Neural progenitor cell (in vitro differentiated cells): ENCODE measurements around the gene RGPD5. TPM values are rescaled to one million over a fixed set of nuclear protein-coding genes. Genes with fewer than 3 reads are reported as not detected.
"Not testable (repeated sequence)": the region's sequence is repeated elsewhere in the genome, so short reads cannot be mapped to it uniquely, and the experiment has no call there.

ENCODE experiments used
- DNase-seq: peaks from one replicate; pipeline ENCODE4 v3.0.0-alpha.2; 2016; ENCODE audit warnings: low spot score
- H2AFZ ChIP-seq: fragments of 200-600 bp; sonication (generic); replicated peaks from 2 replicates; pipeline ENCODE4 v1.6.1; 2016; ENCODE audit warnings: antibody characterized with exemption
- H3F3A ChIP-seq: fragments of 200-600 bp; sonication (generic); 2 replicates; pipeline ENCODE4 v1.6.1; 2016; ENCODE audit warnings: antibody characterized with exemption, low read depth
- H3K27ac ChIP-seq: fragments of 200-600 bp; sonication (generic); 2 replicates; pipeline ENCODE4 v1.5.1; 2016; ENCODE audit warnings: mild to moderate bottlenecking
- H3K27me3 ChIP-seq: fragments of 200-600 bp; sonication (generic); 2 replicates; pipeline ENCODE4 v1.6.1; 2016; ENCODE audit warnings: mild to moderate bottlenecking, moderate library complexity
- H3K36me3 ChIP-seq: fragments of 200-600 bp; sonication (generic); 2 replicates; pipeline ENCODE4 v1.5.1; 2016
- H3K4me1 ChIP-seq: fragments of 200-600 bp; sonication (generic); 2 replicates; pipeline ENCODE4 v1.6.1; 2016; ENCODE audit warnings: mixed run types
- H3K4me2 ChIP-seq: fragments of 200-600 bp; sonication (generic); 2 replicates; pipeline ENCODE4 v1.6.1; 2016
- H3K4me3 ChIP-seq: fragments of 200-600 bp; sonication (generic); 2 replicates; pipeline ENCODE4 v1.5.1; 2016
- H3K79me2 ChIP-seq: fragments of 200-600 bp; sonication (generic); 2 replicates; pipeline ENCODE4 v1.6.1; 2016; ENCODE audit warnings: low read depth
- H3K9ac ChIP-seq: fragments of 200-600 bp; sonication (generic); 2 replicates; pipeline ENCODE4 v1.6.1; 2016
- H3K9me3 ChIP-seq: fragments of 200-600 bp; sonication (generic); 2 replicates; pipeline ENCODE4 v1.5.1; 2016; ENCODE audit warnings: low read depth
- H4K20me1 ChIP-seq: fragments of 200-600 bp; sonication (generic); 2 replicates; pipeline ENCODE4 v1.6.1; 2016; ENCODE audit warnings: low read depth
- H3K27ac Mint-ChIP-seq: 3 replicates; pipeline ENCODE4 v1.8.0; 2021; ENCODE audit warnings: mixed read lengths
- H3K27me3 Mint-ChIP-seq: 2 replicates; pipeline ENCODE4 v1.8.0; 2022; ENCODE audit warnings: low read depth, mild to moderate bottlenecking, inconsistent platforms, moderate library complexity, mixed read lengths; ENCODE audit not compliant: insufficient read depth
- H3K36me3 Mint-ChIP-seq: 3 replicates; pipeline ENCODE4 v1.8.0; 2021; ENCODE audit warnings: mixed read lengths
- H3K4me1 Mint-ChIP-seq: 3 replicates; pipeline ENCODE4 v1.8.0; 2021; ENCODE audit warnings: mixed read lengths
- H3K4me3 Mint-ChIP-seq: 3 replicates; pipeline ENCODE4 v1.8.0; 2021; ENCODE audit warnings: mild to moderate bottlenecking, moderate library complexity, mixed read lengths
- H3K9me3 Mint-ChIP-seq: 3 replicates; pipeline ENCODE4 v1.8.0; 2020; ENCODE audit warnings: mixed read lengths
- total RNA-seq: library from RNA; depleted of rRNA; stranded (reverse); fragments of >200 nt; gene quantifications from 2 replicates; pipeline ENCODE4 v1.2.3, GENCODE V29; 2015; ENCODE audit warnings: low replicate concordance

RGPD5 gene
- total RNA-seq, 1 donor from 2014 or later: 34.0 TPM

DNA sequence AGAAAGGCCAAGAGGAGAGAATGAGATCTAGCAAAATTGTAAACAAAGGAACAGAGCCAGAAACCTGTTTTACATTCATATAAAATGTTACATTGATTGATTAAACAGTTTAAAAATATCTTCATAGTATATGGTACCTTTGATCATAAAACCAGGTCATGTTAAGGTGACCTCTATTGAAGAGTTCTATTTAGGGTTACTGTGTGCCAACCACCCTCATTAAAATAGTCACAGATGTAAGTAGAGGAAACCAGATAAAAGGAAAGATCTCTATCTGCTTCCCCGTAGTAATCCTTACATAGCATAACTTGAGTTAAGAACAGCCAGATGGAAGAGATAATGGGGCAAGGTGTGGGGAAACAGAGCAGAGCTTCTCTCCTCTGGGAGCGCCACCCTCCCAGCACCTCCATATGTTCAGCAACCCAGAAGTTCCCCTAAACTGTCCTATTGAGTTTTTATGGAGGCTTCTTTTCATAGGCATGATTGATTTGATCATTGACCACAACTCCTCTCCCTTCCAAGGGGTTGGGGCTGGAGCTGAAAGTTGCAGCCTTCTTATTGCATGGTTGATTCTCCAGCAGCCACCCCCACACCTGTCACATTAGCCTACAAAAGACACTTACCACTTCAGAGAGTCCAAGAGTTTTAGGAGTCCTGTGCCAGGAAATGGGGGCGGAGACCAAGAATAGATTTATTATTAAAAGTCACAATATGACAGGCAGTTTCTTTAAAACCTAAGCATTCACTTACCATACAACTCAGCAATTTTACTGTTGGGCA, 101.2 kb downstream of the RGPD5 start:
- H3K27ac ChIP-seq: not testable (repeated sequence)

DNA sequence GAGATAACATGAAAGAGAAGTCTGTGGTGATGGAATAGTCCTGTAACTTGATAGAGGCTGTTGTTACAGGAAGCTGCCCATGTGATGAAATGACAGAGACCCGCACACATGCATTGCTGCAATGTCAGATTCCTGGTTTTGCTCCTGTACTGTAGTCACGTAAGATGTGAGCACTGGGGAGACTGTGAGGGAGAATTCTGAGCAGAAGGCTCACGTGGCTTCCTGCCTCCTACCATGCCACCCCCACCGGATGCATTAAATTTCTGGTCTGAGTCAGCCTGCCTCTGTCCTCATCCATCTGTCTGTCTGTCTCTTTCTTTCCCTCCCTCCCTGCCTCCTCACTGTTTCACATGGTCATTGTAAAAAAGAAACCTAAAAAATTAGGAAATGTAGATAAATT, 102.1 kb downstream of the RGPD5 start:
- H3K27ac Mint-ChIP-seq, H3K4me2 ChIP-seq, H3K79me2 ChIP-seq, H4K20me1 ChIP-seq, H3K36me3 ChIP-seq, H3K4me1 Mint-ChIP-seq, H3K27me3 ChIP-seq, H3K9ac ChIP-seq, H3K27me3 Mint-ChIP-seq, H3F3A ChIP-seq, H3K4me3 ChIP-seq, H3K9me3 Mint-ChIP-seq, H3K27ac ChIP-seq, H3K36me3 Mint-ChIP-seq, H3K4me1 ChIP-seq, DNase-seq, H3K4me3 Mint-ChIP-seq, H2AFZ ChIP-seq, H3K9me3 ChIP-seq: not testable (repeated sequence)

More for the DNA sequence above, 101.2 kb downstream of the RGPD5 start:
- not testable (repeated sequence) for H3K36me3 ChIP-seq, H3K9me3 ChIP-seq, H3K4me3 Mint-ChIP-seq, H4K20me1 ChIP-seq, DNase-seq, H3K36me3 Mint-ChIP-seq, H3K27me3 ChIP-seq, H3K9ac ChIP-seq, H3K79me2 ChIP-seq, H2AFZ ChIP-seq, H3K9me3 Mint-ChIP-seq, H3K27me3 Mint-ChIP-seq, H3K4me1 Mint-ChIP-seq, H3K27ac Mint-ChIP-seq, H3F3A ChIP-seq, H3K4me1 ChIP-seq, H3K4me2 ChIP-seq, H3K4me3 ChIP-seq

DNA sequence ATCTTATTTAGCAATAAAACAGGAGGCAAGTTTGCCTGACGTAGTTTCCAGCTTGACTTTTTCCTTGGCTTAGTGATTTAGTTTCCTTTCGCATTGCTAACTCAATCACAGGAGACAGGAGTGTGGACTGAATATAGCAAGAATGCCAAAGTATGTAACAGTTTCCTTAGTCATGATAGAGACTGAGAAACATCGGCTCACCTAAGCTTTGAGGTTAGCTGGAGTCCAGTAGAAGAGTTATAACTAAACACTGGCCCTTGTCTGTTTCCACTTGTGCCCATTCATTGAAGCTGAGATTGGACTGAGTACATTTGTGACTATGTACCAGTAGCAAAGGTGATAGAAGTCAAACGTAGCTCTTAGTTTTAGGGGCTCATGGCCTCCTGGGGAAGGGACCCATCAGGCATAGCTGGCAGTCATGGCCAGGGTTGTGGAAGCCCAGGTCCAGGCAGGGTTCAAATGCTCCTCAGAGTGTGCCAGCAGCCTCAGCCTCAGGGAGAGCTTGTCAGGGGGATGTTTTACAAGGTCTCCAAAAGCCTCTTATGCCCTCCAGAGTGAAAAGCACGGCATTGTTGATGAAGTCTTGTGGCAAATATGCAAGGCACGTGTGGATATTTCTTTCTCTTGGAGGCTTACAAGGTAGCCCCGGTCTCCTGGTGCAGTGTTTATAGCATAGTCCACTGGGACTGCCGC, 103.8 kb downstream of the RGPD5 start:
- H3K27ac Mint-ChIP-seq, H3K9ac ChIP-seq, H3K4me2 ChIP-seq, H3K27me3 ChIP-seq, H2AFZ ChIP-seq, H3K4me3 ChIP-seq, H3K4me1 Mint-ChIP-seq, H3K36me3 ChIP-seq, H4K20me1 ChIP-seq, H3K36me3 Mint-ChIP-seq, H3K79me2 ChIP-seq, H3F3A ChIP-seq, H3K4me3 Mint-ChIP-seq, H3K4me1 ChIP-seq, H3K27me3 Mint-ChIP-seq, H3K9me3 ChIP-seq, DNase-seq, H3K9me3 Mint-ChIP-seq, H3K27ac ChIP-seq: not testable (repeated sequence)

DNA sequence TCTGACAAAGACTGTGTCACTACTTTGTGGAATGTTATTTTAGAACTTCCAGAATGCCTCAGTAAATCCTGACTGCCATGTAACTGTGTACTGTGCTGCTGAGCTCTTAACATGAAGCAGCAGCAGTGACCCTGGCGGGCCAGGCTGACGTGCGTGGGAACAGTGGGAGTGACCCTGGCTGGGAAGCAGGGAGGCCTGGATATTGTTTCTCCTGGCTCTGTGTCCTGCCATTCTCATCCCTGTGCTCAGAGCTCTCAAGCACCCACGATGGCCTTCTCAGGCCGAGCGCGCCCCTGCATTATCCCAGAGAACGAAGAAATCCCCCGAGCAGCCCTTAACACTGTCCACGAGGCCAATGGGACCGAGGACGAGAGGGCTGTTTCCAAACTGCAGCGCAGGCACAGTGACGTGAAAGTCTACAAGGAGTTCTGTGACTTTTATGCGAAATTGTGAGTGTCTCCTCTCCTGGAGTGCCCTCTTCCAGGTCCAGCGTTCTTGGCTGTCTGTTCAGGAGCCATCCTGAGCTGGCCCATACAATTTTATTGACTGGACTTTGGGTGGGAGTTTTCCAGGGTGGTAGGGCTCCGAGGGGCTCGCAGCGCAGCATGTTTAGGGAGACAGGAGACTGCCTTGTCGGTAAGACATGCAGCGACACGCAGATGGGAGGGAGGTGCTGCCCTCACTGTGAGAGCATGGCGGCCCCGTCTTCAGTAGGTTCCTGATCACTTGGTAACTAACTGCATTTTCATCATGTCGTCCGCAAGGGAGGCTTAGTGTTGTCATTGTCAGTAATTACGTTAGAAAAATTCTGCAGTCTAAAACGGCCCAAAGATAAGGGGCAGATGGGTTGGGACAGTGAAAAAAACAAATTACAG, 104.6 kb downstream of the RGPD5 start, which contains the start of gene LIMS3:
LIMS3 (plus strand) TSS at position 227 of the 875 bp plus-strand sequence; CDS start at position 268, 41 bp downstream.
- not testable (repeated sequence) for DNase-seq, H3K9me3 Mint-ChIP-seq, H3K4me1 Mint-ChIP-seq, H3K27me3 Mint-ChIP-seq, H3K27ac ChIP-seq, H3K79me2 ChIP-seq, H3F3A ChIP-seq, H2AFZ ChIP-seq, H3K4me3 ChIP-seq, H3K27me3 ChIP-seq, H3K4me3 Mint-ChIP-seq, H3K36me3 Mint-ChIP-seq, H3K9me3 ChIP-seq, H3K27ac Mint-ChIP-seq, H3K4me1 ChIP-seq, H4K20me1 ChIP-seq, H3K36me3 ChIP-seq, H3K4me2 ChIP-seq, H3K9ac ChIP-seq

DNA sequence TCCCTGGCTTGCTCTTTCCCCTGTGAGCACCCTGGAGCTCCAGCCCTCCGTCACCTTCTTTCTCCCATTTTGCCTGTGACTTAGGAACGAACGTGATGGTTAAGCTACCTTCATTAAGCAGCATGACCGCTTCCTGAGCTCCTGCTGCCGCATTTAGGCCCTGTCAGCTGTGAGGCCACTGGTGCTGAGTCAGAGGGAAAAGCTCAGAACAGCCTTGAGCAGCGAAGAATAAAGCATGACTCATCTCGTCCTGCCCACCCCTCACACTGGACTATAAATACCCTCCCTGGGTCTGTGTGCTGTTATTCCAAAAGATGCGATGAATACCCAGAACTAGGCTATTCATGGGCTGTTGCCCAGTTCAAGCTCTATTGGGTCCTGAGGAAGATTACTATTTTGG, 111.7 kb downstream of the RGPD5 start:
- not testable (repeated sequence) for DNase-seq, H3K36me3 Mint-ChIP-seq, H3K27me3 Mint-ChIP-seq, H2AFZ ChIP-seq, H3K4me3 ChIP-seq, H3K36me3 ChIP-seq, H3K4me2 ChIP-seq, H4K20me1 ChIP-seq, H3K4me3 Mint-ChIP-seq, H3K9me3 ChIP-seq, H3K27me3 ChIP-seq, H3K4me1 ChIP-seq, H3K27ac Mint-ChIP-seq, H3K9me3 Mint-ChIP-seq, H3K79me2 ChIP-seq, H3K4me1 Mint-ChIP-seq, H3K27ac ChIP-seq, H3K9ac ChIP-seq, H3F3A ChIP-seq

Other genes starting within 250 kb of the RGPD5 start
- 96.9 and 160 TPM in 2 replicates for gene SEPTIN10, start 180.3 kb upstream of the RGPD5 start, total RNA-seq
- gene SOWAHC, start 179.9 kb upstream of the RGPD5 start, total RNA-seq: 5.7 and 7.2 TPM in 2 replicates
- not detected in 2 replicates for gene LIMS3, start 104.4 kb downstream of the RGPD5 start, total RNA-seq